SK-N-MC (cell line): ENCODE data around the gene TNFAIP2.

Experiments
- EZH2 ChIP-seq: fragments of 200-600 bp; sonication (generic); IDR thresholded peaks from one replicate; pipeline ENCODE4 v1.6.1; 2017; ENCODE audit warnings: antibody characterized with exemption
- FOXP2 ChIP-seq: optimal IDR thresholded peaks from 2 replicates; pipeline ENCODE3; 2011; ENCODE audit warnings: mild to moderate bottlenecking, moderate library complexity; ENCODE audit not compliant: insufficient read depth; ENCODE audit errors: extremely low read length, control extremely low read depth
- POLR2AphosphoS5 ChIP-seq: IDR thresholded peaks from 2 replicates; pipeline ENCODE4 v1.6.1; 2012; ENCODE audit warnings: mild to moderate bottlenecking, low read depth, low read length, borderline replicate concordance

DNA sequence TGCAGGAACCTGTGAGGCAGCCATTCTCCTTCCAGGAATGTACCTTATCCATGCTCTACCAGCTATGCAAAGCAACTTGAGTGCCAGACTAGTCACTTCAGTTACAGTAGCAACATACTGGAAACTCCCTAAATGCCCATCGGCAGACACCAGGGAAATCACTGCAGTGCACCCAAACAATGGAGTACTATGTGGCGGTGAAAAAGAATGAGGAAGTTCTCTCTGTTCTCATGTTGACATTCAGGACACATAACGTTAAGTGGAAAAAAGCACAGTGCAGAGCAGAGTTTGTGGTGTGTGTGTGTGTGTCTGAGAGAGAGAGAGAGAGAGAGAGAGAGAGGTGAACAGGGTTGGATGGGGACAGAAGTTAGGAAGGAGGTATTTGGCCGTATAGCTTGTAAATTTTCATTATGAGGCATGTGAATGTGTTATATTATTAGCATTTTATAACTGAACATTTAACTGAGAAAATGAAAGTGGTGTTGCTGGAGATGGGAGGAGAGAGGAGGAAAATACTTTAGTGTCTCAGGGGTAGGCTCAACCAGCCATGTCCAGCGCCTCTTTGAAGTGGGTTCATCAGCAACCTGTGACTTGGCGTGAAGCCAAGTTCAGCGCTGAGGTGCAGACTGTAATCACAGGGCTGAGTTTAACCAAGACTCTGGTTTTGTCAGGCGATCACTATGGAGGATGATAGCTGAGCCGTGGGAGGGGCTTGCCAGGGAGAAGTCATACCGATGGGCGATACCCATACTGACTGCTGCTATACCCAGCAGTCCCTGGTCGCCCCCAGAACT is 17.3 kb downstream of the TNFAIP2 start:
- TF ChIP-seq EZH2 (no peak), POLR2AphosphoS5 (no peak), FOXP2 (no peak)
